Right lobe of liver (tissue), 6 donors: ENCODE results near the gene MACROD2. TPM values are rescaled to one million over a fixed set of nuclear protein-coding genes. Genes with fewer than 3 reads are reported as not detected.

Experiments
- ATAC-seq, 4 donors: fragments of 200-7000 bp; cut with Tn5 transposase; one replicate each; pipeline ENCODE4 v1.9.1; 2020; ENCODE audit warnings: mild to moderate bottlenecking in 4 of 4, moderate library complexity in 4 of 4
- DNase-seq, 3 donors: peaks; one replicate each; pipeline ENCODE4 v3.0.0-alpha.2; 2020
- H3K27ac ChIP-seq, 3 donors: fragments of 200-600 bp; one replicate each; pipeline ENCODE4 v1.8.0; 2022
- H3K27me3 ChIP-seq, 2 donors: fragments of 200-600 bp; one replicate each; pipeline ENCODE4 v1.8.0; 2022
- H3K36me3 ChIP-seq, 4 donors: fragments of 200-600 bp; sonication (generic) in 1 of 4; one replicate each; pipeline versions ENCODE4 v1.5.1 to v1.8.0; 2017 to 2022; ENCODE audit warnings: control low read depth in 1 of 4
- H3K4me1 ChIP-seq, 4 donors: fragments of 200-600 bp; sonication (generic) in 1 of 4; one replicate each; pipeline versions ENCODE4 v1.5.1 to v1.8.0; 2017 to 2022; ENCODE audit warnings: control low read depth in 1 of 4
- H3K4me3 ChIP-seq, 3 donors: fragments of 200-600 bp; one replicate each; pipeline ENCODE4 v1.8.0; 2022
- H3K9me3 ChIP-seq, 4 donors: fragments of 200-600 bp; sonication (generic) in 1 of 4; one replicate each; pipeline versions ENCODE4 v1.5.1 to v1.8.0; 2017 to 2022; ENCODE audit warnings: control low read depth in 1 of 4
- POLR2A ChIP-seq: fragments of 450-650 bp; IDR thresholded peaks from one replicate; pipeline ENCODE4 v1.6.1; 2017; ENCODE audit warnings: antibody characterized with exemption, mild to moderate bottlenecking
- WGBS: methylation state at CpG from one replicate; pipeline ENCODE4 v1.1.6; 2018; ENCODE audit warnings: low coverage, low lambda C conversion rate; ENCODE audit not compliant: insufficient coverage; ENCODE audit errors: missing lambda C conversion rate; 5-methylcytosine and 5-hydroxymethylcytosine counted together
- intact Hi-C, 2 donors: fragments of 100-400 bp; cut with DNase I; formaldehyde crosslinking; loops; one replicate each; pipeline versions ENCODE4 v1.11.2 to v1.14.1; 2022
- total RNA-seq, 6 experiments: library from RNA; depleted of rRNA in 2 of 6; stranded (reverse); fragments of >200 nt in 2 of 6; fragmentation: NEBNext Ultra II Directional in 3 of 6; extraction: Animal tissue kit (Norgen Biotek cat#: 25700) in 3 of 6; gene quantifications; one replicate each; pipeline versions ENCODE4 v1.1.0 to v1.2.4, GENCODE V29; 2016 to 2023
- TF ChIP-seq, protein P1 (sequence below), 4 donors: fragments of 200-600 bp in 3 of 4; fragments of 450-650 bp in 1 of 4; IDR thresholded peaks; one replicate each; pipeline versions ENCODE4 v1.5.1 to v1.8.0; 2016 to 2022; ENCODE audit warnings: antibody characterized with exemption in 4 of 4, mild to moderate bottlenecking in 2 of 4
- donor health status: DM: no; HTN: yes; CAD: no.
- donor health status: DM: no; HTN: no; CAD: no.
- donor health status: DM: no; HTN: no; CAD: no.
- donor health status: DM: no; HTN: yes; CAD: no.
- donor health status: DM: no; HTN: yes; CAD: no.

MACROD2 gene
- total RNA-seq, 6 experiments from 2014 or later: 1.2 to 5.5 (median 3.3) TPM

DNA sequence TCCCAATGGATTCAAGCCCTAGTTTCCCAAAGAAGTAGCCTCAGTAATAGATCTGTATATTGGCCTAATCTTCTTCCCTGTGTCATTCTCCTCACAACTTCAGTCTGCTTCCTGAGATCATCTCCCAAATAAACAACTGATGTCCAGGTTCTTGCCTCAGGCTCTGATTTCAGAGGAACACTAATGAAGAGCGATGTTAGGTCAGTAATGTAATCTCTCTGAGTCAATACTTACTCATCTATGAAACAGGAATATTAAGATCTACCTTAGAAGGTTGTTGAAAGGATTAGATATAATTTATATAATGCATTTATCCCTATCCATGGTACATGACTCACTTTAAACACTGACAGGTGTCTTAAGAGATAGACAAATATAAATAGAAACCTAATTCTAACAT is 588.1 kb downstream of the MACROD2 start:
- Histone ChIP-seq H3K27me3 (no peaks in the 10 kb centered on the region), H3K4me3 (no peak overlapping the region), H3K27ac (no peak overlapping the region), H3K9me3 (no peaks in the 10 kb centered on the region), H3K4me1 (no peaks in the 10 kb centered on the region), H3K36me3 (no peaks in the 10 kb centered on the region)
- intact Hi-C loops: no loop called here
- TF ChIP-seq POLR2A: no peak
- TF ChIP-seq, protein P1, sequence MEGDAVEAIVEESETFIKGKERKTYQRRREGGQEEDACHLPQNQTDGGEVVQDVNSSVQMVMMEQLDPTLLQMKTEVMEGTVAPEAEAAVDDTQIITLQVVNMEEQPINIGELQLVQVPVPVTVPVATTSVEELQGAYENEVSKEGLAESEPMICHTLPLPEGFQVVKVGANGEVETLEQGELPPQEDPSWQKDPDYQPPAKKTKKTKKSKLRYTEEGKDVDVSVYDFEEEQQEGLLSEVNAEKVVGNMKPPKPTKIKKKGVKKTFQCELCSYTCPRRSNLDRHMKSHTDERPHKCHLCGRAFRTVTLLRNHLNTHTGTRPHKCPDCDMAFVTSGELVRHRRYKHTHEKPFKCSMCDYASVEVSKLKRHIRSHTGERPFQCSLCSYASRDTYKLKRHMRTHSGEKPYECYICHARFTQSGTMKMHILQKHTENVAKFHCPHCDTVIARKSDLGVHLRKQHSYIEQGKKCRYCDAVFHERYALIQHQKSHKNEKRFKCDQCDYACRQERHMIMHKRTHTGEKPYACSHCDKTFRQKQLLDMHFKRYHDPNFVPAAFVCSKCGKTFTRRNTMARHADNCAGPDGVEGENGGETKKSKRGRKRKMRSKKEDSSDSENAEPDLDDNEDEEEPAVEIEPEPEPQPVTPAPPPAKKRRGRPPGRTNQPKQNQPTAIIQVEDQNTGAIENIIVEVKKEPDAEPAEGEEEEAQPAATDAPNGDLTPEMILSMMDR (IDR thresholded peaks at IDR 0.05): no peak
- no peak for DNase-seq
- no peak for ATAC-seq
- WGBS: 67% methylated on average over 1 of the region's 1 CpG

DNA sequence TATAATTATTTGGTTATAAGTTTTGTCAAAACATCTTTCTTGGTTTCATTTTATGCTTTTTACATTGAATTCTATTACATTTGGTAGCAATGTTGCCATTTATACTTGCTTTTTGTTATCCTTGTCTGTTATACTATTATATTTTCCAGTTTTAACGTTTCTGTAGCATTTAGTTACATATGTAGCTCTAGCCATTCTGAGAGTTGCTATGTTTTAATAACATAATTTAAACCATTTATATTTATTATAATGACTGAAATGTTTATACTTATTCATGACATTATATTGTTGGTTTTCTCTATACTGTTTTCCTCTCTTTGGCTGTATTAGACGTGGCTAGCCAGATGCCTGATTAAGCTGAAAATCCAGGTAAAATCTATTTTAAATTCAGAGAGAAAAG is 594.1 kb downstream of the MACROD2 start:
- Histone ChIP-seq H3K36me3 (no peaks in the 10 kb centered on the region), H3K4me1 (no peaks in the 10 kb centered on the region), H3K4me3 (no peak overlapping the region), H3K27ac (no peak overlapping the region), H3K27me3 (no peaks in the 10 kb centered on the region), H3K9me3 (peaks cover 0 to 7% (median 0%) of the 10 kb centered on the region in 4 donors)
- ATAC-seq (no peak), DNase-seq (no peak)
- WGBS: 71% methylated on average over 2 of the region's 2 CpGs
- TF ChIP-seq, protein P1 (IDR thresholded peaks at IDR 0.05): no peak
- TF ChIP-seq POLR2A: no peak
- intact Hi-C loops: no loop called here

DNA sequence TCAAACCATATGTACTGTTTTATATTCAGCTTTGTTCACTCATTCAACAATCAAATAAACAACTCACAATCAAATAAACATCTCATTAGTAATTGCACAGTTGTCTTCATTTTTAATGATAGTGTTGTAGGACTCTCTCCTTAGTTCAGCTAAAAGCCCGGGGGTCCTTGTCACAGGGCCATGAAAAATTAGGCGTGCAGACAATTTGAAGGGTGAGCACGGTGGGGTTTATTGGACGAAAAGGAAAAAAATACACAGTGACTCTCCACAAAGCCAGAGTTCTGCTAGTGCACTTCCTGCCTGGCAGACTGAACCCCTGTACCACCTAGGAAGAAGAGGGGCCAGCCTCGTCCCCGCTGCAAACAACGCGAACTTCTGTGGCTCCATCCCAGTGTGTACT is 599.7 kb downstream of the MACROD2 start:
- no peak for TF ChIP-seq POLR2A
- TF ChIP-seq, protein P1 (IDR thresholded peaks at IDR 0.05): no peak
- WGBS: 90% methylated on average over 6 of the region's 8 CpGs
- Histone ChIP-seq H3K4me3 (no peak overlapping the region), H3K27me3 (no peaks in the 10 kb centered on the region), H3K4me1 (no peaks in the 10 kb centered on the region), H3K27ac (no peak overlapping the region), H3K36me3 (no peaks in the 10 kb centered on the region), H3K9me3 (no peaks in the 10 kb centered on the region)
- DNase-seq (no peak), ATAC-seq (no peak)
- intact Hi-C loops: no loop called here

DNA sequence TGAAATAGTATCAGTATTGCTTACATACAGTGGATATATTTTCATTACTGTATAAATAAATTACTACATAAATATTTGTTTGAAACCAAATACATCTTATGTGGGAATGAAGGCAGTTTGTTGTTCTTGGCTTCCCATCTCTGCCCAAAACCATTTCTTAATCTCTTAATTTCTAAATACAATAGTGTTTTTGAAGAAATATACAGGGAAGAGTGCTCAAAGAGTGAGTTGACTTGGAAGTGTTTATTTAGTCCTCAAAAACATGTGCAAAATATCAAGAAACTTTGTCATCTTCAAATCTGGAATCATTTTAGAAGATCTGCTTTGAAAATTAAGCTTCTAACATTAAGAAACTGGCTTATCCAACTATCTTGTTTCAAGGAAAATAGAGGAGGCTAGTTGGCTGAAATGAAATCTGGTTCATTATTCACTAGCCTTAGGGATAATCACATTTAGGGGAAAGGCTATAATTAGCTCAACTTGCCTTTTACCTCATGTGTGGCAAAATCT is 601.9 kb downstream of the MACROD2 start:
- Histone ChIP-seq H3K27me3 (no peaks in the 10 kb centered on the region), H3K27ac (no peak overlapping the region), H3K9me3 (no peaks in the 10 kb centered on the region), H3K36me3 (no peaks in the 10 kb centered on the region), H3K4me3 (no peak overlapping the region), H3K4me1 (peaks cover 0 to 5% (median 0%) of the 10 kb centered on the region in 4 donors)
- no peak for ATAC-seq
- DNase-seq: no peak
- intact Hi-C loops: no loop called here
- TF ChIP-seq POLR2A: no peak
- TF ChIP-seq, protein P1 (IDR thresholded peaks at IDR 0.05): no peak

DNA sequence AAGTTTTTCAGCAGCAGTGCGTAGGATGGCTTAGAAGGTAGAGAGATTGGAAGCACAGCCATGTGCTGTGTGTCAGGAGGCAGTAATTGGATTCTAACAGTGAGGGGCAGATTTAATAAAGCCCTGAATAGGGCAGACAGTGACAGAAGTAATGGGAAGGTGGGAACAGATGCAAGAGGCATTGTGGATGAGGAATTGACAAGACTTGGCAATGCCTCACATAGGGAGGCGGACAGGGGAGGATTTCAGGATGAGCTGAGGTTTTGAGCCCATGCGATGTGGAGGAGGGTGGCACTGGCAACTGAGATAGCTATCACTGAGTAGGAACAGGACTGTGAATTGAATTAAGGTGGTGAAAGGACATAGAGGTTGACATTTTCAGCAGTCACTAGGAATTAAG is 604.3 kb downstream of the MACROD2 start:
- no peak overlapping the region for H3K27ac ChIP-seq
- H3K36me3 ChIP-seq: no peaks in the 10 kb centered on the region
- ATAC-seq (no peak), DNase-seq (no peak)
- intact Hi-C loops: no loop called here
- H3K9me3 ChIP-seq: no peaks in the 10 kb centered on the region
- WGBS: 90% methylated on average over 3 of the region's 3 CpGs
- TF ChIP-seq, protein P1 (IDR thresholded peaks at IDR 0.05): no peak
- no peak for TF ChIP-seq POLR2A
- no peak overlapping the region for H3K4me3 ChIP-seq
- no peaks in the 10 kb centered on the region for H3K27me3 ChIP-seq
- peaks cover 0 to 12% (median 0%) of the 10 kb centered on the region in 4 donors for H3K4me1 ChIP-seq
